Posterior cingulate gyrus (tissue), 11 donors: Measurements from ENCODE around the gene PLEKHG2.

ENCODE experiments used
- DNase-seq, 10 donors: peaks; one replicate each; pipeline versions ENCODE4 v3.0.0 to v3.0.0-alpha.2; 2020 to 2021; ENCODE audit warnings: mixed read lengths in 3 of 10
- intact Hi-C: fragments of 100-400 bp; cut with DNase I; formaldehyde crosslinking; loops from one replicate; pipeline ENCODE4 v1.15.1; 2023

Gene PLEKHG2

DNA sequence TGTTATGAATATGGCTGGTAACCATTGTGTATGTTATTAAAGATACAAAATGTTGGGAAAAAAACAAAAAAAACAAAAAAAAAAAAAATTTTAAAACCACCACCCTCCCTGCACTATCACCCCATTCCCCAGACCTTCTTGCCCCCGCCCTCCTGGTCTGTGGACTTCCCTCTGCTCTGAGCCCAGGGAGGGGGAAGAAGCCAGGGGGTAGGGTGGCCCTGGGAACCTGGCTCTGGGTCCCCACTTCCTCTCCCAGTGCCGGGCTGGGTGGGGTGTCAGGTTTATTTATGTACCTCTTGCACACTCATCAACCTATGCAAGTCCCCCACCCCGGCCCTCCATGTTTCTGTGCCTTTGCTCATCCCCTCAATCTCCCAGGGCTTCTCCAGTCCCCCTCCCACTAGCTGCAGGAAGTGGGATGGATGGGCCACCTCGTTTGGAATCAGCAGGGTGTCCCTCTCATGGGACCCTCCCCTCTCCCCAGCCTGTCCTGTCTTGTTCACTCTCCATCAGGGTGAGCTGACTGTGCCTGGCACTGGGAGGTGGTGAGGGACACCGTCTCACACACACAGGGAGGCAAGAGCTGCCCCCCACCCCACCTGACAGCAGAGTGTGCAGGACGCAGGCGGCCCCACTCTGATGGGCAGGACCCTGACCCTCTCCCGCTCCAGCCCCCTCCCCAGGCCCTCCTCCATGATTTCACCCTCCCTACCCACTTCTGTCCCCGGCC, 27.5 kb upstream of the PLEKHG2 start:
- intact Hi-C loops: no loop called here
- peak in 2 of 10 donors; percentile 61 to 84 for DNase-seq

DNA sequence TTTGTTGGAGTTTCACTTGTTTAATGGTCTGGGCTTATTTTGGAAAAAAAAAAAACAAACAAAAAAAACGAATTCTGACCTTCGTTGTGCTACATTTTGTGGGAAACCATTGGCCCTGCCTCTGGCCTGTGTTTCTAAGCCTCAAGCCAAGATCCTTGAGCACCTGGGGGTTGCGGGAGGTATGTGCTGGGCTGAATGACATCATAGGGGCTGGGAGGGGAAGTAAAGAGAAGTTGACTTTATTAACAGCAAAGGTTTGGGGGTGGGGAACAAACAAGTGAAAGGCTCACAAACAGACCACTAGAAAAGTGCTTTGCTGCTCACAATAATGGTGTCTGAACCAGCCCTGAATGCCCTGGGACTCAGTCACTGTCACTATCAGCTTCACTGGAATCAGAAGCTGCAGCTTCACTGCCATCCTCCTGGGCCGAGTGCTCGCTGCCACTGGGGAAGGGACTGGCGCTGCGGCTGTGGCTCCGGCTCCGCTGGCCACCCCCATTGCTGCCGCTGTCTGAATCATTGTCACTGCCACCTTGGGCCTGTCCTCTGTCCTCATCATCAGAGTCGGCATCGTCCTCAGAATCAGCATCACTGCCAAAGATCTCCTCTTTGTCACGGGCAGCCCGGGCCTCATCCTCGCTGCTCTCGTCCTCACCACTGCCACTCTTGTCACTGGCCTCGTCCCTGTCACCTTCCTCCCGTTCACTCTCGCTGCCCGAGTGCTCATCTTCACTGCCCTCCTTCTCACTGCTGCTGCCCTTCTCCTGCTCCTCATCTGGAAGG, 26.6 kb upstream of the PLEKHG2 start:
- intact Hi-C loops: no loop called here
- peak in 3 of 10 donors; percentile 19 to 83 (median 82) for DNase-seq

DNA sequence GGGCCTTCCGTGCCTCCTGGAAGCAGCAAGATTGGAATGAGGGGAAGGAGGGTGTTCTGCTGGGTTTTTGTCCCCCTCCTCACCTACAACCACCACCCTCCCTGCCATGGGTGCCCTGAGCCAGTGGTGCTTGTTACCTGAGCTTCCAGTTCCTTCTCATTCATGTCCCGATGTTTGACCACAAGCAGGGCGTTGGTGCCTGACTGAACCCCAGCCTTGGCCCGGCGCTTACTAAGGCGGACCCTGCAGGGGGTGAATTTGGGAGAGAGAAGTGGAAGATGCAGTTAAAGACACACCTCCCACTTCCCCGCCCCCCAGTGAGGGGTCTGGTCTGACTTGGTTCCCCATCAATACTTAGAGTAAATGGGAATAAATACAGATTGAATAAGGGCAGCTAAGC, 25.9 kb upstream of the PLEKHG2 start:
- DNase-seq: peak in 1 of 10 donors; percentile 65
- intact Hi-C loops: no loop called here

DNA sequence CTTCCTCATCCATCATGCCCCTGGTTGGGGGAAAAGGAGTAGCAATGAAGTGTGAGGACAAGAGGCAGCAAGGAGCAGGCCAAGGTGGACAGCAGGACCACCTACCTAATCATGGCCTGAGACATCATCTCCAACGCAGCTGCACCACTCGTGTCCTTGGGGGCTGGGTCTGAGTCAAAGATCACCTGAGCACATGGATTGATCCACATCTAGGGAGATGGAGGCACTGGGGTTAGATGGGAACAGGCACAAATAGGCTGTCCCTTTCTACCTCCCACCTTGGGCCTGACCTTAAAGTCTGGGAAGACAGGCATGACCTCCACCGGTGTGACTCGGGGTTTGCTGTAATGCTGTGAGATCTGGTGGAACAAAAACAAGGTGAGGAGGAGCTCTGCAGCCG, 23.8 kb upstream of the PLEKHG2 start:
- intact Hi-C loops: no loop called here
- DNase-seq: peak in 1 of 10 donors; percentile 39

DNA sequence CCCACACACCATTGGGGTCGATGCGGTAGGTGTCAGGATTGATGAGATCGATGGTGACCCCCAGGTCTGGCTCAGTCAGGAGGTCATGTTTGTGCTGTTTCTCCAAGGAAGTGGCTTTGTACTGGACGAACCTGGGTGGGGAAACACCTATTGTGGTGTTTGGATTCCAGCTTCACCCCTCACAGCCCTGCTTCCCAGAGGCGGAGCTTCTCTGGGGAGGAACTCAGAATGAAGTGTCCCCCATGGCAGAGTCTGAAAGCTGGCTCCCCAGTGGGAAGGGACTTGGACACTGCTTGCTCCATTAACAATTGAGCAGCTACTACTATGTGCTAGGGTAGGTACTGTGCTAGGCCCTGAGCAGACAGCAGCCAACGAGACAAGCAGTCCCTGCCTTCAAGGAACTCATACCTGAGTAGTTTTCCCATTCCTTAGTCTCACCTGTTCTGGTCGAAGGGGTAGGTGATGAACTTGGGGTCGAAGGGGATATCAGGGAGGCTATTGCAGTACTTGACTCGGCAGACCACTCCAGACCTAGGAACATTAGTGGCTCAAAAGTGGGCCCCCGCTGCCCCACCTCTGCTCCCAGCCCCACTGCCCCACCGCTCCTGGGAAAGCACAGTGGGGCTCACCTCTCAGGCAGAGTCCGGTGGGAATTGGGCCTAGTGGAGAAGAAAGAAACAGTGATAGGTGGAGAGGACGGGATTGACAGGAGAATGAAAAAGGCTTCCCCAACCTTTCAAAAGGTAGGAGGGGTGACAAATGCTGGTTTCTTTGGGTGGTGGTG, 22.6 kb upstream of the PLEKHG2 start:
- peak in 1 of 10 donors; percentile 50 for DNase-seq
- intact Hi-C loops: no loop called here

DNA sequence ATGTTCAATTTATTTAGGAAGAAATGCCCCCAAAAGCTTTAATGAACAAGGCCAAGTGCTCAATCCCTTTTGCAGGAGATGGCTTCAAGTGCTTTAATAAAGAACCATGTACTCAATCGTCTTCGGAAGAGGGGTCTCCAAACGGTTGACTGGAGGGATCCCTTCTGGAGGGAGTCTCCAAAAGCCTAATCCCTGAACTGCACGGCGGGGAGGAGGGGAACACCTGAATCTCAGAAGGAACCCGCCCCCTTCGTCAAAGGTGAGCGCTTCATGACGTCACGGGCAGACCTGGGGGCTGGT, 22.1 kb upstream of the PLEKHG2 start:
- peak in 1 of 10 donors; percentile 72 for DNase-seq
- intact Hi-C loops: no loop called here

DNA sequence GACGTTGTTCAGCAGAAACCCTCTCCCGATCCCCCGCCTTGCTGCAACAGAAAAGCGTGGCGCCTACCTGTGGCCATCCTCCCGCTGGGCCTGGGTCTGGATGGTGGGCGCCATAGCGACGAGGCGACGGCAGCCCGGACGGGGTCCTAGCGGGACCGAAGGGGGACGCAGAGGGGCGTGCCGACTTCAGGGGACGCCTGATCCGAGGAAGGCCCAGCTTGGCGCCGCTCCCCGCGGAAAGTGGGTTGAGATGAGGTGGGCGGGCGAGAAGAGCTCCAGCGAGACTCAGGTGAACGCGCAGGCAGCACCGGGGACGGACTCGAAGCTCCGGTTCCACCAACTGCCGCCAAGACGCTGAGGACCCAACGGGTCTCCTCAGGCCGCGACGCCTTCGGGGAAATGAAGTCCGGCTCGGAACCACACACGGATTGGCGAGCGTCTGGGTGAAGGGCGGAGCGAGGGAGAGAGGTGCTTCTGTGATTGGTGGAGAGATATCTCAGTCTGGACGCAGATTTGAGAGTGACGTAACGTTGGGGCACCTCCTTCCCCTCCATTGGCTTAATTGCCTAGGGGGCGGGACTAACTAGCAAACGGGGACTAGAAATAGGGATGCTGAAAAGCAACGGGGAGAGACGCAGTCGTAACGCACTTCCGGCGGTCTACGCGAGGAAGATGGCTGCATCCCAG, 21.6 kb upstream of the PLEKHG2 start, which contains the start of the genes MED29 and PAF1:
MED29 (plus strand) TSS at position 628 of the 687 bp plus-strand sequence; CDS start at position 673, 45 bp downstream.
PAF1 (minus strand) TSS at position 356 of the 687 bp plus-strand sequence; CDS start at position 114, 242 bp downstream.
- intact Hi-C loops: loop anchor here (1.0 kb wide), 1 partner anchor 49 kb away; the partner anchor contains the start of gene SAMD4B
- DNase-seq: peak; percentile 93 to 100 (median 98)

DNA sequence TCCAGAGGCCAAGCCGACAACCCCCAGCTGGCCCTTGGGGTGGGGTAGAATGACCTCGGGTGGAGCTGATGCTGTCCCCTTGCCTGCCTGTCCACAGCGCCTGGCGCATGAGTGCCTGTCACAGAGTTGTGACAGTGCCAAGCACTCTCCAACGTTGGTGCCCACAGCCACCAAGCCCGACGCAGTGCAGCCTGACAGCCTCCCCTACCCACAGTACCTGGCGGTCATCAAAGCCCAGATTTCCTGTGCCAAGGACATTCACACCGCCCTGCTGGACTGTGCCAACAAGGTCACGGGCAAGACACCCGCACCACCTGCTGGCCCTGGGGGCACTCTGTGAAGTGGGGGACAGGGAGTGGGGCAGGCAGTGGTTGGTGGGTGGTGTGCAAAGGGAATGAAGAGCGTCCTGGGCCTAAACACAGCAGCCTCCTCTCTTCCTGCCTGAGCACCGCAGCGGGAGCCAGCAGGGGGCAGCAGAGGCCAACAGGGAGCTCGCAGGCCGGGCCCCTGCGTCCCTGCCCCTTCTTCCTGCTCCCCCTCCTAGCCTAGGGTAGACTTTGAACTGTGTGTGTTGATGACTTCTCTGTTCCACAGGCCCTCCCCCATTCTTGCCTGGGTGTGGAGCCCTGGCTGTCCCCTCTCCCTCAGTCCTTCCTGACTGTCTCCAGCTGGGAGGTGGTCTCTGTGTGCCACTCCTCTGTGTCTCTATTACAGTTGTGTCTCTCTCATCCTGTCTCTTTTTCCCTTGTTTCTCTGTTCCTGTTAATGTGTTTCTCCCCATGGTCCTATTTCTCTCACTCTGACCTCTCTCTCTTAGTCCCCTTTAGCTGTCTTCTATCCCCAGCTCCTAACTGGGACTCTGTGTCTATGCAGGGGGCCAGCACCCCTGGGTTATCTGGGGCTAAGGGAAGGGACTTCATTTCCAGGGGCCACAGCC, 14.8 kb upstream of the PLEKHG2 start:
- intact Hi-C loops: loop anchor here (1.0 kb wide), 2 partner anchors 14 to 135 kb away; partner anchors contain the start of gene EID2B
- peak; percentile 56 to 97 (median 85) for DNase-seq

DNA sequence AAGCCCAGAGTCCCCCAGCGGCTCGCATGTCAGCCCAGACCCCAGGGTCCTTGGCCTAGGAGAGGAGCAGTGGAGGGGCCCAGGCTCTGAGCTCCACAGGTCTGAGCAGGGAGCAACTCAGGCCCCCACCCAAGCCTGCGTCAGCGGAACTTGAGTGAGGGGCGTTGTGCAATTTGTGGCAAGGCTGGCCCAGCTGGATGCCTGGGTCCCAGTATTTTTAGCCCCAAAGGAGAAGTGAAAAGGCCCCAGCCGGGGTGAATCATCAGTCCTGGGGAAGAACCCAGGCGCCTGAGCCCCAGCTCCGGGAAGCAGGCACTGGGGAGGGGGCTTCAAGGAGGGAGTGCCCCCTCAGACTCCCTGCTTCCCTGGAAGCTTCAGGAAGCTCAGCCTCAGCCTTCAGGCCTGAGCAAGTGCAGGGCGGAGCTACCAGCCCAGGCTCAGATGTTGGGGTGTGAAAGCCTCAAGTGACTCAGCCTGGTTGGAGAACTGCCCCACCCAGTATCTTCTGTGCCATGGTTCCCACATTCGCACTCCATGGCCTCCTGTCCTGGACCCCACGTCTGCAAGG, 14.1 kb upstream of the PLEKHG2 start:
- intact Hi-C loops: no loop called here
- peak in 5 of 10 donors; percentile 31 to 90 (median 44) for DNase-seq

DNA sequence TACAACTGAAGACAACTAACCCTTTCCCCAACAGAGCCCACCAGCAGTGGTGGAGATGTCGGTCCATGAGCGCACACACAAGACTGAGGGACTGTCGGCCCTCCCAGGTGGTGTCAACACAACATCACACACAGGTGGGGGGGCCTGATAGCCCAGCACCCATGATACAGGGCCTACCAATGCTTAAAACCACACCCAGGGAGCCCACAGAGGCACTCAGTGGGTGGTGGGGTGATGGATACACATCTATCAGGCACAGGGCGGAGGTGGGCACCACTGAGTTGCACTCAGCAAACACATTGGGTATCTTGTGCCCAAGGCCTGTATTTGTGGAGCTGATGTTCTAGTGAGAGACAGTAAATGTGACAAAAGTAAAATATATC, 12.8 kb upstream of the PLEKHG2 start:
- intact Hi-C loops: no loop called here
- DNase-seq: no peak

DNA sequence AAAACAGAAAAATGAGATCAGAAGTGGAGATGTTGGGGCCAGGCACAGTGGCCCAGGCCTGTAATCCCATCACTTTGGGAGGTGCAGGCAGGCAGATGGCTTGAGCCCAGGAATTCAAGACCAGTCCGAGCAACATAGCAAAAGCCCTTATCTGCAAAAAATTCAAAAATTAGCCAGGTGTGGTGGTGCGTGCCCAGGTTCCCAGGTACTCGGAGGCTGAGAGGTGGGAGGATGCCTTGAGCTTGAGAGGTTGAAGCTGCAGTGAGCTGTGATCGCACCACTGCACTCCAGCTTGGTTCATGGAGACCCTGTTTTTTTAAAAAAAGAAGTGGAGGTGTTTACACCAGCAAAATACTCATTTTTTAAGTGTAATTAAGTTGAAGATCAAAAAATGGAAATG, 12.4 kb upstream of the PLEKHG2 start:
- no peak for DNase-seq
- intact Hi-C loops: no loop called here

DNA sequence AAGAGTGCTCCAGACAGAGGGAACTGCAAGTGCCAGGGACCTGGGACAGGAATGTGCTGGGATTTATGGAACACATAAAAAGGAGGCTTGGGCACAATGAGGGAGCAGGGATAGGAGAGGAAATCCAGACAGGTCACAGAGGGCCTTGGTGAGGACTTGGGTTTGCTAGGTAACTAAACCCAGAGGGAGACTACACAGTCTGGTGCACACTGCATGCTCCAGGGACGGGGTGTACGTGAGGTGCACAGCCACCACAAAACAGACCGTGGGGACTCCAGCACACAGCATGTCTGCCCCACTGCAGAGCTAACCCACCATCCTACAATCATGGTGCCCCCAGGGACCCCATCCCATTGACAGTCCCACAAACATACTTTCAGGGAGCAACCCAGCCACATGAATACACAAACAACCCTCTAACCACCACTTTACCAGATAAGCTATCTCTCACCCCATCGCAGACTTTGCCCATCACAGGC, 11.4 kb upstream of the PLEKHG2 start:
- no peak for DNase-seq
- intact Hi-C loops: no loop called here

DNA sequence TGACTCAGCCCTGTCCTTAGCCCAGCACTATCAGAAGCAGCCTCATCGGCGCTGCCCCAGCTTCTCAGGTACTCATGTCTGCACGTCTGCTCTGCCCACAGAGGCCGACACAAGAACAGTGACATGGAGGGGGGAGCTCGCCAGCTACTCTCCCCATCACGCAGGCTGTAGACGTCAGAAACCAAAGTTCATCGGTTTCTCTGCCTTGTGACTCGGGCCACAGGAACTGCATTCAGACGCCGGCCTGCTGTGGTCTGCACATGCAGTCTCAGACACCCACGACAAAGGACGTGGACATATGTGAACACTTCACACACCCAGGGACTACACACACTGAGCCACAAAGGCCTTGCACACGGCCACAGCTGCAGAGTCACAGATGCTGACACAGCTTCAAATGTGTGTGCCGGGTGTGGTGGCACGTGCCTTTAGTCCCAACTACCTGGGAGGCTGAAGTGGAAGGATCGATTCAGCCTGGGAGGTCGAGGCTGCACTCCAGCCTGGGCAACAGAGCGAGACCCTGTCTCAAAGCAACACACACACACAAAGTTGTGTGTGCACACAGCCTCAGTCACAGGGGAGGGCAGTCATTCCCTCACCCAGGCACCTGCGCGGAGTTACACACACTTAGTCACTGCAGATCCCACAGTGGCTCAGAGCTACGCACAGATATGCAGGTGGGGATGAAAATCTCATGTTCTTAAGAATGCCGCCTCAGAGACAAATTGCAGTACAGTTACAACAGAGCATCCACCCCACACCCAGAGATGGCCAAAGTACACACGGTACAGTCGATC, 10.7 kb upstream of the PLEKHG2 start:
- intact Hi-C loops: no loop called here
- DNase-seq: no peak

DNA sequence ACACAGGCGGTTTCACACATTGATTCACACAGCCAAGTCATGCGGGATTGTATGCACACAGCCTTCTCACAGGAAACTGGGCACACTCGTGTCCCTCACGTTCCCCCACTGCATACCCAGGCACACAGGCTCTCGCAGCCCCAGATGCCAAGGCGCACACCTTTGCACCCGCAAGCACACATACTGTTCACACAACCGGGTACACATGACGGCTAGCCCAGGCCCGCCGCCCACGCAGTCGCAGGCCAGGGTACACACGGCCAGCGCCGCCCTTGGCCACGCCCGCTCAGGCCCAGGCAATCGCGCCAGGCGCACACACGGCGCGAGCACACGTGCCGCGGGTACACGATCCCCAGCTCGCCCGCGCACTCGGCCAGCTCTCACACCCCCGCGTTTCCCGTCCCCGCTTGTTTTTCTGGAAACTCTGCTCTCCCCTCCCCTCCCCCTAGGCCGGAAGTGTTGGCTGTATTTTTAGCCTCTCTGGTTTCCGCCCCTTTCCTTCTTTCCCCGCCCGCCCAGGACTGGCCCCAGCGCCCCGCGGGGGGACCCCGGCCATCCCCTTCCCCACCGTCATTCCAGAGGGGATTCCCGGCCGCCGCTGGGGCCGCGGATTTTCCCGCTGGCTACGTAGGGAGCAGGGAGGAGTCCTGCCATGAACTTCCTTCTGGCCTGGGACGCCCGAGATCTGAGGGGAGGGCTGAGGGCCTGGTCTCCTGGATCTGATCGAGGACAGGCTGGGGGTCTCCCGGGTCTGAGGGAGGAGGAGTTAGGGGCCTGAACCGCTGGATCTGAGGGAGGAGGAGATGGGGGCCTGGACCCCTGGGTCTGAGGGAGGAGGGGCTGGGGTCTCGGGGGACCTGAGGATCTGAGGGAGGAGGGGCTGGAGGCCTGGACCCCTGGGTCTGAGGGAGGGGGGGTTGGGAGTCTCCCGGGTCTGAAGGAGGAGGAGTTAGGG, 9.8 kb upstream of the PLEKHG2 start:
- intact Hi-C loops: no loop called here
- DNase-seq: peak; percentile 49 to 94 (median 70)

DNA sequence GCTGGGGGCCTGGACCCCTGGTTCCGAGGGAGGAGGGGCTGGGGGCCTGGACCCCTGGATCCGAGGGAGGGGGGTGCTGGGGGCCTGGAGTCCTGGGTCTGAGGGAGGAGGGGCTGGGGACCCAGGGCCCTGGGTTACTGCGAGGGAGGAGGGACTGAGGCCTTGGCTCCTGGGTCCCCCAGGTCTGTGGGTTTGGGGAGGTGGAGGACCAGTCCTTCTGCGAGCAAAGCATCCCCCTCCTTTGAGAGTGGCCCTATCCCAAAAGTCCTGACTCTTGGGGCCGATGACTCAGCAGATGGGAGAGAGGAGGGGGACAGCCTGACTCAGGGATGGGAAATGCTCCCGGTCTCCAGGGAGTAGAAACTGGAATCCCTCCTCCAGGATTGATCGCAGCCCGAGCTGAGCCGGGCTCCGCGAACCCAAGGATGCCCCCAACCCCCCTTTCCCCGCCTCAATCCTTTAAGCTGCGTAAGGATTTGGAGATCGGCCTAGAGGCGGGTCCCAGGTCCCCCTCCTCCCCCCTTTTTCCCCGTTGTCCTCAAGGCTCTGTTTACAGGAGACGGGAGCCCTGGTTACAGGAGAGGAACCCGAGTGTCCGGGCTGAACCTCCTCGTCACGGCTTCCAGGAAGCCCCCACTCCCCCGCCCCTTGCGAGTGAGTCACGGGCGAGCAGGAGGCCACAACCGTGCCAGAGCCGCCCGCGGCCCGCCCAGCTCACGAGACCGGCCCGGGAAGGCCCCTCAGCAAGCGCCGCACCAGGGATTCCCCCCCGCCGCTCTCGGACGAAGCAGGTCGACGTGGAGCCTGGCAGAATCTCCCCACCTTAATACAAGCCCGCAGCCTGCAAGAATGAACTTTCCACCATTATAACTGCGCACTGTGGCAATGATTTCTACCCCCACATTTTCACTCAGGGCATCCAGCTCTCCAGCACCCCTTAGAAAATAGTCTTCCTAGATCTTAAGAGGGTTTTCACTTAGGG, 8.8 kb upstream of the PLEKHG2 start:
- intact Hi-C loops: no loop called here
- peak in 9 of 10 donors; percentile 53 to 95 (median 75) for DNase-seq
